NOMO-1 treated with dmso at 0.1 percent for 144 hours (cell line): Measurements from ENCODE around the gene MARVELD3.
"Not testable (repeated sequence)": the region's sequence is repeated elsewhere in the genome, so short reads cannot be mapped to it uniquely, and the experiment has no call there.

ENCODE experiments used
- DNase-seq: peaks from one replicate; lab custom pipeline; 2025; ENCODE audit not compliant: unreplicated experiment; lab: John Stamatoyannopoulos, UW

Gene MARVELD3

GRCh38 chr16:71671165-71671564 is 45.2 kb downstream of the MARVELD3 start:
- DNase-seq: no peak

- DNase-seq: no peak
Measured at GRCh38 chr16:71672125-71672524, 46.1 kb downstream of the MARVELD3 start.

GRCh38 chr16:71672803-71673581 is 47.0 kb downstream of the MARVELD3 start:
- DNase-seq: no peak

- DNase-seq: no peak
Measured at GRCh38 chr16:71673582-71673973, 47.6 kb downstream of the MARVELD3 start.

GRCh38 chr16:71674229-71674628 is 48.2 kb downstream of the MARVELD3 start:
- no peak for DNase-seq

- DNase-seq: no peak
Measured at GRCh38 chr16:71675380-71675779, 49.4 kb downstream of the MARVELD3 start.

- DNase-seq: no peak
Measured at GRCh38 chr16:71676236-71676635, 50.3 kb downstream of the MARVELD3 start.

GRCh38 chr16:71681360-71681759 is 55.4 kb downstream of the MARVELD3 start:
- DNase-seq: no peak

GRCh38 chr16:71684280-71684679 is 58.3 kb downstream of the MARVELD3 start:
- DNase-seq: not testable (repeated sequence)
